Measurements from ENCODE around the gene CMIP.

DNA sequence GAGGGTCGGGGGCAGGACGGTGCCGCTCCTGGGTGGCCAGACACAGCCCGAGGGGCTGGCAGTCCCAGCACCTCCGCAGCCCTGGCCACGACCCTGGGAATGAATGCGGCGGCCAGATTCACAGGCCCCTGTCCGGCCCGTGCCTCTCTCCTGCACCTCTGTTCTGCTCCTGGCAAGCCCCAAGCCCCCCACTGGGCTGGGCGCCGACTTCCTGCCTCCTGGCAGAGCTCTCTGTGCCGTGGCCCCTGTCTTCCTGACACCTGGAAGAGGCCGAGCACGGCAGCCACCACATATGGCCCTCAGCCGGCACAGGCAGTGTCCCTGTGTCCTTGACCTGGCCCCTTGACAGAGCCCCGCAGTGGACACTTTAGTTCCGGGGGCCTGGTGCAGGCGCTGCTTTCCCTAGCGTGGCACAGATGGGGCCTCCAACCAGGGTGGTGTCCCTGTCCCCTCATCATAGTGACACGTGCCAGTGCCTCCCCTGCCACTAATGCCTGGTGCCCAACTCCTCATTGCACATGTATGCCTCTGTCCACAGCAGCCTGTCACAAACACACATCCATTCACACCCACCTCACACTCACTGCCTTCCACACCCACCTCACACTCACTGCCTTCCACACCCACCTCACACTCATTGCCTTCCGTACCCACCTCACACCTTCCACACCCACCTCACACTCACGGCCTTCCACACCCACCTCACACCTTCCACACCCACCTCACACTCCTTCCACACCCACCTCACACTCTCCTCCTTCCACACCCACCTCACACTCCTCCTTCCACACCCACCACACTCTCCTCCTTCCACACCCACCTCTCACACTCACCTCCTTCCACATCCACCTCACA is 223.9 kb downstream of the CMIP start:
- TF ChIP-seq, protein P1, sequence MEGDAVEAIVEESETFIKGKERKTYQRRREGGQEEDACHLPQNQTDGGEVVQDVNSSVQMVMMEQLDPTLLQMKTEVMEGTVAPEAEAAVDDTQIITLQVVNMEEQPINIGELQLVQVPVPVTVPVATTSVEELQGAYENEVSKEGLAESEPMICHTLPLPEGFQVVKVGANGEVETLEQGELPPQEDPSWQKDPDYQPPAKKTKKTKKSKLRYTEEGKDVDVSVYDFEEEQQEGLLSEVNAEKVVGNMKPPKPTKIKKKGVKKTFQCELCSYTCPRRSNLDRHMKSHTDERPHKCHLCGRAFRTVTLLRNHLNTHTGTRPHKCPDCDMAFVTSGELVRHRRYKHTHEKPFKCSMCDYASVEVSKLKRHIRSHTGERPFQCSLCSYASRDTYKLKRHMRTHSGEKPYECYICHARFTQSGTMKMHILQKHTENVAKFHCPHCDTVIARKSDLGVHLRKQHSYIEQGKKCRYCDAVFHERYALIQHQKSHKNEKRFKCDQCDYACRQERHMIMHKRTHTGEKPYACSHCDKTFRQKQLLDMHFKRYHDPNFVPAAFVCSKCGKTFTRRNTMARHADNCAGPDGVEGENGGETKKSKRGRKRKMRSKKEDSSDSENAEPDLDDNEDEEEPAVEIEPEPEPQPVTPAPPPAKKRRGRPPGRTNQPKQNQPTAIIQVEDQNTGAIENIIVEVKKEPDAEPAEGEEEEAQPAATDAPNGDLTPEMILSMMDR (IDR thresholded peaks at IDR 0.05), result no peak
- TF ChIP-seq POLR2A (IDR thresholded peaks at IDR 0.05), result no peak

All from right lobe of liver (tissue), 4 donors.